Measurements from ENCODE around the gene EFHC1.

DNA sequence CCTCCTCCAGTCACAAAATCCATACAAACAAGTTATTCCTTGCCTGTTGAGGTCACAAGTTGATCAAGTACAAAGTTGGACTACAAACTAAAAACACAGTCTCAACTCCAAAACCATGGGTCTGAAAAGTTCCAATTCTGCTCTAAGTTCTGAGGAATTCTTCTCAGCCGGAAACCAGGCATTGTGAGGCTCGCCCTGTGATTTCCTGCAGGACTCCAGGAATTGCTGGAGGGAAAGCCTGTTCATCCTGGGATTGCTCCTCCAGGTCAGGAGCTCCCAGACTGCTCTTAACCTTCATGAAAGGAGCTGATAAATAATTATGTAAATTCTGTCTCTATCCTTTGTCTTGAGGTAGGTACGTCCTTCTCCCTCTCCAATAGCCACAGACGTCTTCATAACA, 148.2 kb downstream of the EFHC1 start:
- TF ChIP-seq, protein P1, sequence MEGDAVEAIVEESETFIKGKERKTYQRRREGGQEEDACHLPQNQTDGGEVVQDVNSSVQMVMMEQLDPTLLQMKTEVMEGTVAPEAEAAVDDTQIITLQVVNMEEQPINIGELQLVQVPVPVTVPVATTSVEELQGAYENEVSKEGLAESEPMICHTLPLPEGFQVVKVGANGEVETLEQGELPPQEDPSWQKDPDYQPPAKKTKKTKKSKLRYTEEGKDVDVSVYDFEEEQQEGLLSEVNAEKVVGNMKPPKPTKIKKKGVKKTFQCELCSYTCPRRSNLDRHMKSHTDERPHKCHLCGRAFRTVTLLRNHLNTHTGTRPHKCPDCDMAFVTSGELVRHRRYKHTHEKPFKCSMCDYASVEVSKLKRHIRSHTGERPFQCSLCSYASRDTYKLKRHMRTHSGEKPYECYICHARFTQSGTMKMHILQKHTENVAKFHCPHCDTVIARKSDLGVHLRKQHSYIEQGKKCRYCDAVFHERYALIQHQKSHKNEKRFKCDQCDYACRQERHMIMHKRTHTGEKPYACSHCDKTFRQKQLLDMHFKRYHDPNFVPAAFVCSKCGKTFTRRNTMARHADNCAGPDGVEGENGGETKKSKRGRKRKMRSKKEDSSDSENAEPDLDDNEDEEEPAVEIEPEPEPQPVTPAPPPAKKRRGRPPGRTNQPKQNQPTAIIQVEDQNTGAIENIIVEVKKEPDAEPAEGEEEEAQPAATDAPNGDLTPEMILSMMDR (IDR thresholded peaks at IDR 0.05 in 4 of 5, conservative IDR thresholded peaks at IDR 0.05 in 1 of 5), result no peak
- no peak for TF ChIP-seq POLR2A (IDR thresholded peaks at IDR 0.05)
